MM.1S (cell line): Measurements from ENCODE around the gene ECSIT.

ENCODE experiments used
- DNase-seq: peaks from one replicate; pipeline ENCODE4 v3.0.0-alpha.2; 2015
- H2AFZ ChIP-seq: fragments of 300-600 bp; sonication (generic); 2 replicates; pipeline ENCODE4 v1.6.0; 2016; ENCODE audit warnings: antibody characterized with exemption, low read length
- H3F3A ChIP-seq: fragments of 300-600 bp; sonication (generic); 2 replicates; pipeline ENCODE4 v1.6.1; 2016; ENCODE audit warnings: mild to moderate bottlenecking, antibody characterized with exemption, low read length, moderate library complexity, mixed read lengths; ENCODE audit not compliant: insufficient read depth
- H3K27ac ChIP-seq: fragments of 300-600 bp; sonication (generic); 2 replicates; pipeline ENCODE4 v1.5.1; 2016; ENCODE audit warnings: mild to moderate bottlenecking, low read length
- H3K27me3 ChIP-seq: fragments of 300-600 bp; sonication (generic); replicated peaks from 2 replicates; pipeline ENCODE4 v1.6.0; 2016; ENCODE audit warnings: low read length; ENCODE audit not compliant: insufficient read depth
- H3K36me3 ChIP-seq: fragments of 300-600 bp; sonication (generic); replicated peaks from 2 replicates; pipeline ENCODE4 v1.6.1; 2016; ENCODE audit warnings: mild to moderate bottlenecking, low read length, mixed read lengths; ENCODE audit not compliant: insufficient read depth
- H3K4me1 ChIP-seq: fragments of 300-600 bp; sonication (generic); 2 replicates; pipeline ENCODE4 v1.6.1; 2016; ENCODE audit warnings: low read length, mixed read lengths
- H3K4me2 ChIP-seq: fragments of 300-600 bp; sonication (generic); 2 replicates; pipeline ENCODE4 v1.6.0; 2016; ENCODE audit warnings: low read depth, low read length
- H3K4me3 ChIP-seq: fragments of 300-600 bp; sonication (generic); 2 replicates; pipeline ENCODE4 v1.5.1; 2016; ENCODE audit warnings: low read length, mixed read lengths
- H3K79me2 ChIP-seq: fragments of 300-600 bp; sonication (generic); 2 replicates; pipeline ENCODE4 v1.6.1; 2016; ENCODE audit warnings: mixed run types, low read length, mixed read lengths
- H3K9ac ChIP-seq: fragments of 300-600 bp; sonication (generic); 2 replicates; pipeline ENCODE4 v1.6.1; 2016; ENCODE audit warnings: low read length, mixed read lengths
- H3K9me2 ChIP-seq: fragments of 300-600 bp; sonication (generic); replicated peaks from 2 replicates; pipeline ENCODE4 v1.6.1; 2016; ENCODE audit warnings: mild to moderate bottlenecking, low read length, mixed read lengths; ENCODE audit not compliant: insufficient read depth
- H3K9me3 ChIP-seq: fragments of 300-600 bp; sonication (generic); replicated peaks from 2 replicates; pipeline ENCODE4 v1.6.1; 2016; ENCODE audit warnings: mild to moderate bottlenecking, low read length, mixed read lengths; ENCODE audit not compliant: insufficient read depth
- H4K20me1 ChIP-seq: fragments of 300-600 bp; sonication (generic); 2 replicates; pipeline ENCODE4 v1.6.1; 2016; ENCODE audit warnings: mild to moderate bottlenecking, low read length, moderate library complexity, mixed read lengths; ENCODE audit not compliant: insufficient read depth
- CTCF ChIP-seq: fragments of 300-600 bp; sonication (generic); IDR thresholded peaks from 2 replicates; pipeline ENCODE4 v1.5.1; 2016; ENCODE audit warnings: antibody characterized with exemption, low read length, mixed read lengths
- EZH2 ChIP-seq: fragments of 300-600 bp; sonication (generic); optimal IDR thresholded peaks from 2 replicates; pipeline ENCODE3; 2017; ENCODE audit warnings: low read depth, mild to moderate bottlenecking, antibody characterized with exemption, low read length, mixed read lengths
- EZH2phosphoT487 ChIP-seq: fragments of 300-600 bp; sonication (generic); IDR thresholded peaks from 2 replicates; pipeline ENCODE4 v1.6.1; 2018; ENCODE audit warnings: antibody characterized with exemption, low read length

ECSIT gene

GRCh38 chr19:11495885-11496284 lies 33.0 kb downstream of the ECSIT start:
- Histone ChIP-seq H4K20me1 (no peaks in the 10 kb centered on the region), H3F3A (no peaks in the 10 kb centered on the region), H3K27me3 (no peaks in the 10 kb centered on the region), H3K36me3 (no peaks in the 10 kb centered on the region), H3K4me3 (no peak overlapping the region), H3K9me2 (no peaks in the 10 kb centered on the region), H3K9me3 (no peaks in the 10 kb centered on the region), H3K79me2 (no peaks in the 10 kb centered on the region), H3K27ac (no peak overlapping the region), H3K4me1 (no peaks in the 10 kb centered on the region), H2AFZ (no peak overlapping the region), H3K4me2 (no peak overlapping the region), H3K9ac (no peak overlapping the region)
- no peak for DNase-seq
- TF ChIP-seq EZH2phosphoT487 (no peak), CTCF (no peak), EZH2 (no peak)

- Histone ChIP-seq H2AFZ (no peak overlapping the region), H3K4me2 (no peak overlapping the region), H3K4me3 (no peak overlapping the region)
These were observed 33.5 kb downstream of the ECSIT start for GRCh38 chr19:11495481-11495880.

GRCh38 chr19:11494634-11495285 lies 34.2 kb downstream of the ECSIT start:
- H2AFZ ChIP-seq: no peak overlapping the region
- no peaks in the 10 kb centered on the region for H3F3A ChIP-seq
- H3K4me2 ChIP-seq: no peak overlapping the region
- H3K36me3 ChIP-seq: no peaks in the 10 kb centered on the region
- no peaks in the 10 kb centered on the region for H3K9me3 ChIP-seq
- H3K9ac ChIP-seq: no peak overlapping the region
- no peak for DNase-seq
- no peaks in the 10 kb centered on the region for H3K4me1 ChIP-seq
- H4K20me1 ChIP-seq: no peaks in the 10 kb centered on the region
- H3K27ac ChIP-seq: no peak overlapping the region
- no peaks in the 10 kb centered on the region for H3K79me2 ChIP-seq
- H3K4me3 ChIP-seq: no peak overlapping the region
- no peaks in the 10 kb centered on the region for H3K27me3 ChIP-seq
- no peak for TF ChIP-seq CTCF
- no peak for TF ChIP-seq EZH2phosphoT487
- TF ChIP-seq EZH2: no peak
- H3K9me2 ChIP-seq: no peaks in the 10 kb centered on the region

More at GRCh38 chr19:11495481-11495880, 33.5 kb downstream of the ECSIT start:
- Histone ChIP-seq H3K9me2 (no peaks in the 10 kb centered on the region), H3F3A (no peaks in the 10 kb centered on the region), H3K36me3 (no peaks in the 10 kb centered on the region), H3K27me3 (no peaks in the 10 kb centered on the region), H4K20me1 (no peaks in the 10 kb centered on the region), H3K4me1 (no peaks in the 10 kb centered on the region), H3K9ac (no peak overlapping the region), H3K27ac (no peak overlapping the region), H3K79me2 (no peaks in the 10 kb centered on the region), H3K9me3 (no peaks in the 10 kb centered on the region)
- no peak for TF ChIP-seq EZH2phosphoT487
- DNase-seq: no peak

- Histone ChIP-seq H3K4me1 (no peaks in the 10 kb centered on the region), H2AFZ (no peak overlapping the region), H3F3A (no peaks in the 10 kb centered on the region), H3K9me2 (no peaks in the 10 kb centered on the region), H3K27ac (no peak overlapping the region), H3K79me2 (no peaks in the 10 kb centered on the region), H3K9ac (no peak overlapping the region), H3K4me2 (no peak overlapping the region), H3K4me3 (no peak overlapping the region), H3K9me3 (no peaks in the 10 kb centered on the region), H3K36me3 (no peaks in the 10 kb centered on the region), H3K27me3 (no peaks in the 10 kb centered on the region), H4K20me1 (no peaks in the 10 kb centered on the region)
- no peak for TF ChIP-seq CTCF
- no peak for TF ChIP-seq EZH2
- TF ChIP-seq EZH2phosphoT487: no peak
- no peak for DNase-seq
These were observed 39.6 kb downstream of the ECSIT start for GRCh38 chr19:11489378-11489777.
